GM12865 (cell line): ENCODE measurements around the gene VEGFD.

Experiments used
- DNase-seq: peaks from one replicate; pipeline ENCODE4 v3.0.0; 2010; ENCODE audit warnings: low read depth
- H3K4me3 ChIP-seq: 2 replicates; pipeline ENCODE4 v1.5.1; 2011; ENCODE audit warnings: mild to moderate bottlenecking, low read depth, low read length, control low read depth
- TF ChIP-seq, protein P1 (sequence below): IDR thresholded peaks from 2 replicates; pipeline ENCODE4 v1.5.1; 2011; ENCODE audit warnings: low read length, control low read depth, low read depth, inconsistent platforms; ENCODE audit not compliant: insufficient read depth; ENCODE audit errors: missing control alignments

The VEGFD gene

DNA sequence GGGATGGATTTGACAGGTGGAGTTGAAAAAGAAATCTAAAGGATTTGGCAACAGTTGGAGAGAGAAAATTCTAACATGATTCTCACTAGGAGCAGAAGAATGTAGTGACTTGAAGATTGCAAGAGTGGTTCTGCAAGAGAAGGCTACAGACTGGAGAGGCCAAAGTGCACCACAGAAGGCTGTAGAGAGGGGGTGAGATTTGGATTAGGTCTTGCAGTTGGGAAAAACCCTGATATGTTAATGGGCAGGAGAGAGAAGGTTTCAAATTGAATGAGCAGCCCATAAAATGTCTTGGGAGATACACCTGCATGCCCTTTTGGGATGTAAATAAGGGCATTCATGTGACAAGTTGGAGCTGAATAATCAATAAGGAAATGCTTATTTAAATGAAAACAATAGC, 14.7 kb upstream of the VEGFD start:
- DNase-seq, result no peak
- TF ChIP-seq, protein P1, sequence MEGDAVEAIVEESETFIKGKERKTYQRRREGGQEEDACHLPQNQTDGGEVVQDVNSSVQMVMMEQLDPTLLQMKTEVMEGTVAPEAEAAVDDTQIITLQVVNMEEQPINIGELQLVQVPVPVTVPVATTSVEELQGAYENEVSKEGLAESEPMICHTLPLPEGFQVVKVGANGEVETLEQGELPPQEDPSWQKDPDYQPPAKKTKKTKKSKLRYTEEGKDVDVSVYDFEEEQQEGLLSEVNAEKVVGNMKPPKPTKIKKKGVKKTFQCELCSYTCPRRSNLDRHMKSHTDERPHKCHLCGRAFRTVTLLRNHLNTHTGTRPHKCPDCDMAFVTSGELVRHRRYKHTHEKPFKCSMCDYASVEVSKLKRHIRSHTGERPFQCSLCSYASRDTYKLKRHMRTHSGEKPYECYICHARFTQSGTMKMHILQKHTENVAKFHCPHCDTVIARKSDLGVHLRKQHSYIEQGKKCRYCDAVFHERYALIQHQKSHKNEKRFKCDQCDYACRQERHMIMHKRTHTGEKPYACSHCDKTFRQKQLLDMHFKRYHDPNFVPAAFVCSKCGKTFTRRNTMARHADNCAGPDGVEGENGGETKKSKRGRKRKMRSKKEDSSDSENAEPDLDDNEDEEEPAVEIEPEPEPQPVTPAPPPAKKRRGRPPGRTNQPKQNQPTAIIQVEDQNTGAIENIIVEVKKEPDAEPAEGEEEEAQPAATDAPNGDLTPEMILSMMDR, result no peak
- H3K4me3 ChIP-seq, result no peak overlapping the region

DNA sequence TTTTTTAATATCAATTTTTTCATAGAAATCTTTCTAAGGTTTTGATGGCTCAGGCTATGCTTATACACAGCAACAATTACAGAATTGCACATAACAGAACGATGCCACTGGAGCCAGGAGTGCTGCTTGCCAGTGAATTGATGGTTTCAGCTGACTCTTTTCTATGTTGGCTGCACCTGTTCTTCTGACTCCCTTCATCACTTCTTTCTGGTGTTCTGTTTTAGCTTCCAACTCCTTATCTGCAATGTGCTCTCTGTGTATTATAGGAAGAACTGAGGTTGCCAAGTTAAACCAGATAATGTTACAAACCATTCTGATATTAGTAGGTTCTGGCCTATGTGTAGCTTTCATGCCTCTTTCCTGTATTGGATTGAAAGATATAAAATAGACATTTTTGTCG, 11.6 kb upstream of the VEGFD start:
- no peak for DNase-seq
- TF ChIP-seq, protein P1, result no peak
- H3K4me3 ChIP-seq, result no peak overlapping the region

DNA sequence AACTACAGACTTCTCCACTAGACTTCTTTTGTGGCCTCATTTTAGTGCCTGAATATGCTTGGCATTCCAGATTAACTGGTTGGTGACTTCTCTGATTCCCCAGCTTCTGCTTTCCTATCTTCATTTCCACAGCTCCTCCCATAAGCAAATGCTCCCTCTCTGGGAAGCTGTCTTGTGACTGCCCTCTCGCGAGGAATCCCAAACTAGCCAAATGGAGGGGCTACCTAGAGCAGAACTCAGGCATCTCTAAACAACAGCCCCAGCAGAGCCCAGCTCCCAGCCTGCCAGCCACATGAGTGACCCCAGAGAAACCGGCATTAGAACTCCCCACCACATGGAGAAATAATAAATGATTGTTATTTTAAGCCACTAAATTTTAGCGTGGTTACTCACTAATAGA, 7.6 kb upstream of the VEGFD start:
- TF ChIP-seq, protein P1, result no peak
- DNase-seq, result no peak
- H3K4me3 ChIP-seq, result no peak overlapping the region

DNA sequence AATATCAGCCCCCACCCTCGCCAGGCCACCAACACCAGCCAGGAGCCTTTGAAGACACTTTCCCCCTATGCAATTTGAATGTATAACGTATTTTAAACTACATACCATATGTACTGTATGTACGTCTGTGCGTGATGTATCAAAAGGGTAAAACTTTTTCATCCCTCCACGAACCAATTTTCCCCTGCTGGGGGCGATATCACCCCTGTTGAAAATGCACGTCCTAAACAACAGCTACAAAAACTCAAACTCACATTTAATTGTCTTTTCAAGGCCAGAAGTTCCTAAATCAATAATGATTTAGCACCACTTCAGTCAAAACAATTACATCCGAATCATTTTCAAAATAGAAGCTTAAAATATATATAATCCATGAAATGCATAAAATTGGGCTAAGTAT, 1.4 kb downstream of the VEGFD start:
- no peak for DNase-seq
- TF ChIP-seq, protein P1, result no peak
- no peak overlapping the region for H3K4me3 ChIP-seq

DNA sequence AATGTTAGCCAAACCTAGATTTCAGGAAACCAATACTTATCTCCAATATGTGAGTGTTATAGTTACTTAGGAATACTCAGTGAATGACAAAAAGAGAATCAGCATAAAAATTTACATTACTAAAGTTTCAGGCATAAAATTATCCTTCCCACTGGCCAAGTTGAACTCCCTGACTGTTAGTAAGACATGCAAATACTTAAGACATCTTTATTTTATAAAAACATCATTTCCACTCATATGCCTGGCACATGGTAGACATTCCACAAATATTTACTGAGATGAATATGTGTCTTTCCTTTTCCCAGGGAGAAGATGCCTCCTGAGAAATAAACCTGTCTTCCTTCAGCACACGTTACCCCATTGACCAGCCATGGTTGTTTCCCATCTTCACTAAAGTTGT, 7.3 kb downstream of the VEGFD start:
- no peak overlapping the region for H3K4me3 ChIP-seq
- no peak for DNase-seq
- TF ChIP-seq, protein P1, result no peak

DNA sequence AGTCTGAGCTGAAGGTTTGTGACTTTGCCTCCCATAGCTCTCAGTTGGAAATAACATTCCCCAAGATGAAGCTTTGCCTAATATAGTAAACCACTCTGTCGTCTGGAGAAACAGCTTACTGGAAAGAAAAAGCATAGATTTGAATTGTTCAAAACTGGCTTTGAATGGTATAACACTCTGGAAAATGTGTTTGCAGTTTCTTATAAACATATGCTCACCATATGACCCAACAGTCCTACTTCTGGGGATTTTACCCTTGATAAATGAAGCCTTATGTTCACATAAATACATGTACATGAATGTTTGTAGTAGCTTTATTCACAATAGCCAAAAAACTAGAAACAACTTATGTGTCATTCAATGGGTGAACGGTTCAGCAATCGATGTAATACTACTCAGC, 10.2 kb downstream of the VEGFD start:
- TF ChIP-seq, protein P1, result no peak
- H3K4me3 ChIP-seq, result no peak overlapping the region
- DNase-seq, result no peak

DNA sequence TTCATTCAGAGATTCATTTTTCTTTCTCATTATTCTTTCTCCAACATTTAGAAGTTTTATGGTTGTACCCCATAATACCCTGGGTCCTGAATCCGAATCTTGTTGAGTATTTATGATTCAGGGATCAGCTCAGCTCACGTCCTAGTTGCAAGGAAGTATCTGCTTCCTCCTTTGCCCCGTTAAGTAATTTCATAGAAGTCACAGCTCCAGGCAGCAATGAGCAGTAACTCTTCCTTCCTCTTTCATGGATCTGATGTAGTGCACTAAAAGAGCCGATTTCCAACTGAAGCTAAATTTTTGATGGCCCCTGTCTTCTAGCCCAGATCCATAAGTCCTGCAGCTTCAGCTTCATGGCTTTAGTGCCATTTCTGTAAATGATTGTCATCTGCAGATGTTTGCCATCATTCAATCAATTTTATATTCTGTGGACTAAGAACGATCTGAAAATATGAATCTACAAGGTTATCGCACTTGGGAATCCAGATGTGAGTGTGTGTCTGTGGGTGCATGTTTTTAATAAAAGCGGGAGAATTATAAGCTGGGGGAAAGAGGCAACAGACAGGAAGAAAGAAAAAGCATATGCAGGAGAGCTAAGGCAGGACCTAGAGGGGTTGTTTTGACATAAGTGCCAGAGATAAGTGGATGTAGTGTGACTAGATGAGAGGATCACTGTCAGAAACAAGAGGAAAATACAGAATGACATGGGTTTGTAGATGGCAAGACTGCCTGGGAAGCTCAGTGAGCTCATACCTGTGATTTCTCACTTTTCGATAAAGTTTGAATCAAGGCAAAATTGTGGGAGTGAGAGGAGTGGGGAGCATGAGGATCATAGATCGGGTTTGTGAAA, 17.5 kb downstream of the VEGFD start:
- TF ChIP-seq, protein P1, result no peak
- H3K4me3 ChIP-seq, result no peak overlapping the region
- DNase-seq, result no peak
